Effector CD4-positive, alpha-beta T cell (primary cell): ENCODE results near the gene KCTD21.

Source experiments
- DNase-seq: peaks from one replicate; pipeline ENCODE4 v3.0.0-alpha.2; 2020

The KCTD21 gene

GRCh38 chr11:78218707-78219492, 30.5 kb upstream of the KCTD21 start:
- no peak for DNase-seq

- no peak for DNase-seq
Observed at GRCh38 chr11:78217650-78218541, 29.5 kb upstream of the KCTD21 start.

- no peak for DNase-seq
Observed at GRCh38 chr11:78216571-78217287, 28.3 kb upstream of the KCTD21 start.

GRCh38 chr11:78216021-78216420, 27.6 kb upstream of the KCTD21 start:
- no peak for DNase-seq

GRCh38 chr11:78214331-78215194, 26.1 kb upstream of the KCTD21 start:
- no peak for DNase-seq

- no peak for DNase-seq
Observed at GRCh38 chr11:78213526-78214330, 25.3 kb upstream of the KCTD21 start.

DNA sequence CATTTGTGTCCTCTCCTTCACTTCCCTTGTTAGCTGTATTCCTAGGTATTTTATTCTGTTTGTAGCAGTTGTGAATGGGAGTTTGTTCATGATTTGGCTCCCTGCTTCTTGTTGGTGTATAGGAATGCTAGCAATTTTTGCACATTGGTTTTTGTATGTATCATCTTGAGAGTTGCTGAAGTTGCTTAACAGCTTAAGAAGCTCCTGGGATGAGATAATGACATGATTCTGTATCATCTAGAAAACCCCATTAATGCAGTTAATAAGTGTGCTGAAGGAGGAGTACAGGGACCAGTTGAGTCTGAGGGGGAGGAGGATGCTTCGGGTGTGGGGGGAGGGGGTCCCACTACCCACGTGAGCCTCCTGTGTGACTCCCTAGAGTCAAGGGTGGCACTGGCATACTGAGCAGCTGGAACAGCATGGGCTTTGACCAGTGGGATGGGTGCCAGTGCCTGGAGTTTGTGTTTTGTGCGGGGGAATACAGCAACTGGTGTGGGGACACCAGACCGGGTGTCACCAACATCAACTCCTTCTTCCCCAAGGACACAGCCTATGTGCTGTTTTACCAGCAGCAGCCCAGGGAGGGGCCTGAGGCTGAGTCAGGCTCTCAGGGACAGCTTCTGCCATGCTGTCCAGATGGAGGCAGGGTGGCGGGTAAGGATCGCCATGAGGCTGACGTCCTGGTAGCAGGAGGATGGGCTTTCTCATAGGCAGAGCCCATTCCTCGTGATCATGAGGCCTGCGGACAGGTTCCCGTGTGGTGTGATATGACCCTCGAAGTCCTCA, 24.4 kb upstream of the KCTD21 start:
- DNase-seq, result no peak

GRCh38 chr11:78211565-78211964, 23.1 kb upstream of the KCTD21 start:
- no peak for DNase-seq

DNA sequence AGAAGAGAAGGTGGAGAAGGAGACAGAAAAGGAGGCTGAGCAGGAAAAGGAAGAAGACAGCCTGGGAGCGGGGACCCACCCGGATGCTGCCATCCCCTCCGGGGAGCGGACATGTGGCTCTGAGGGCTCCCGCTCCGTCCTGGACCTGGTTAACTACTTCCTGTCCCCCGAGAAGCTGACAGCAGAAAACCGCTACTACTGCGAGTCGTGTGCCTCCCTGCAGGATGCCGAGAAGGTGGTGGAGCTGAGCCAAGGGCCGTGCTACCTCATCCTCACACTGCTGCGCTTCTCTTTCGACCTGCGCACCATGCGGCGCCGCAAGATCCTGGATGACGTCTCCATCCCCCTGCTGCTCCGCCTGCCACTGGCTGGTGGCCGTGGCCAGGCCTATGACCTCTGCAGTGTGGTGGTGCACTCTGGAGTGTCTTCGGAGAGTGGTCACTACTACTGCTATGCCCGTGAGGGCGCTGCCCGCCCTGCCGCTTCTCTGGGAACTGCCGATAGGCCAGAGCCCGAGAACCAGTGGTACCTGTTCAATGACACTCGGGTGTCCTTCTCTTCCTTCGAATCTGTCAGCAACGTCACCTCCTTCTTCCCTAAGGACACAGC, 21.7 kb upstream of the KCTD21 start:
- DNase-seq, result no peak

GRCh38 chr11:78209478-78209877, 21.1 kb upstream of the KCTD21 start:
- DNase-seq, result no peak

DNA sequence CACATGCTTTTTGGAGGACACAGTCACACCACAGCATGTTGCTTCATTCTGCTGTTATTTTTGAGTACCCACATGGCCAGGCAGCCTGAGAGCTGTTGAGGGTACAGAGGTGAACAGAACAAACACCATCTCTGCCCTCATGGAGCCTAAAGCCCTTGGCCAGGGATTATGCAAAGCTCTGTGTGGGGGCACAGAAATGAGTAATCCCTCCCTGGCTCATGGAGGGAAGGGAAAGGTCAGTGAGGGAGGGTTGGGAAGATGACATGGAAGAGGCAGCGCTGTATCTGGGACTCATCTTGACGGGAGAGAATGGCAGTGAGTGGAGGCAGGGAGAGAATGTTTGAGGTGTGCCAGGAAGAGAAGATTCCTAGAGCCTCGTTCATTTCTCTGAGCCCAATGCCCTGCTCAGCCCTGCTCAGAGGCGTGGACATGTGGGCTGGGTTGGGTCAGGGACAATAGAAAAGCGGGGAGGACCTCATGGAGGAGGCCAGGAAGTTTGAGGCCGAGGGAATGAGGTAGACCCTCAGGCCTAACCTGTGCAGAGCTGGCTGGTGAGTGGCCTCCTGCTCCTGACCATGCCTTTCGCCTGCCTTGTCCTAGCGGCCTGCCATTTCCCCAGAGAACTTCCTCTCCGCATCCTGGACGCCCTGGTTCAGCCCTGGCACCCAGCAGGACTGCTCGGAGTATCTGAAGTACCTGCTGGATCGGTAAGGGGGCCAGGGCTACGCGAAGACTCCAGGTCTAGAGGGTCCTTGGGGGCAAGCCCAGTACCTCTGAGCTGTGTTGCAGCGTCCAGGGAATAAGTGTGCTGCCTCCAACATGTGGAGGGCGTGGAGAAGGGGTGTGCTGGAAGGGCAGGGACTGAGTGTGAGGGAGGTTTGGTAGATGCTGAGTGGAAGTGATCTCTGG, 20.1 kb upstream of the KCTD21 start:
- no peak for DNase-seq

DNA sequence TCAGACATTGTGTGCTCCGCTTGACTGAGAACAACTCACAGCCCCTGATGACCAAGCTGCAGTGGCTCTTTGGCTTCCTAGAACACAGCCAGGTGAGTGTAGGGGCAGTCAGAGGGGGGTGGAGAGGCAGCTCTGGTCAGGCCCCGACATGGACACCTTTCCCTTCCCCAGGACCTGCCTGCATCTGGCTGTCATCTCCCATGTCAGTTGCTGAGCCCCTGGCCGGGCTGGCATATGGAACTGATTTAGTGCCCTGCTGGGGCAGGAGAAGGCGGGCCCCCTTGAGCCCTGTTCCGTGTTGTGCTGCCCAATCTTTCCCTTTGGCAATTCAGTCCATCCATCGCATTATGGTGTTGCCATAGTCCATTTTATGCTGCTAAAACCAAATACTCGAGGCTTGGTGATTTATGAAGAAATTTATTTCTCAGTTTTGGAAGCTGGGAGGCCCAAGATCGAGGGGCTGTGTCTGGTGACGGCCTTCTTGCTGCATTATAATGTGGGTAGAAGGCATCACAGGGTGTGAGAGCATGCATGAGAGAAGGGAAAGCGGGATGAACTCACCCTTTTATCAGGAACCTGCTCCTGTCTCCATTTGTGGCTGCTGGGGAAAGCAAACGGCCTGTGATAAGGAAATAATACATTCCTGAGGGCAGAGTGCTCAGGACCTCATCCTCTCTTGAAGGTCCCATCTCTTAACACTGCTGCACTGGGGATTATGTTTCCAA, 19.3 kb upstream of the KCTD21 start:
- DNase-seq, result no peak

GRCh38 chr11:78205691-78206090, 17.3 kb upstream of the KCTD21 start:
- DNase-seq, result no peak

GRCh38 chr11:78205256-78205655, 16.8 kb upstream of the KCTD21 start:
- DNase-seq, result no peak

GRCh38 chr11:78203184-78203583, 14.8 kb upstream of the KCTD21 start:
- peak; percentile 64 for DNase-seq

GRCh38 chr11:78202733-78203167, 14.3 kb upstream of the KCTD21 start:
- peak; percentile 71 for DNase-seq

- no peak for DNase-seq
Observed at GRCh38 chr11:78201096-78201818, 12.8 kb upstream of the KCTD21 start.

- DNase-seq, result no peak
Observed at GRCh38 chr11:78200553-78200952, 12.1 kb upstream of the KCTD21 start.
